OCI-LY3 (cell line): Measurements from ENCODE around the gene TMEM255B.

Source experiments
- H2AFZ ChIP-seq: fragments of 200-600, 300-600 bp; shearing (Covaris generic); 2 replicates; pipeline ENCODE4 v1.6.0; 2014; ENCODE audit warnings: antibody characterized with exemption, low read depth, low read length
- H3K27ac ChIP-seq: fragments of 200-600, 300-600 bp; sonication (generic); 2 replicates; pipeline ENCODE4 v1.5.1; 2014; ENCODE audit warnings: mild to moderate bottlenecking, low read length, moderate library complexity, mixed read lengths
- H3K27me3 ChIP-seq: fragments of 200-600, 300-600 bp; sonication (generic); 2 replicates; pipeline ENCODE4 v1.6.1; 2014; ENCODE audit warnings: low read depth, low read length, mixed read lengths
- H3K36me3 ChIP-seq: fragments of 200-600, 300-600 bp; sonication (generic); replicated peaks from 2 replicates; pipeline ENCODE3; 2014; ENCODE audit warnings: low read depth, low read length, mixed read lengths
- H3K4me1 ChIP-seq: fragments of 300-600, 200-600 bp; sonication (generic); 2 replicates; pipeline ENCODE4 v1.6.1; 2014; ENCODE audit warnings: low read length, mixed read lengths
- H3K4me2 ChIP-seq: fragments of 200-600, 300-600 bp; sonication (generic); 2 replicates; pipeline ENCODE4 v1.6.1; 2014; ENCODE audit warnings: low read length, mixed read lengths
- H3K4me3 ChIP-seq: fragments of 300-600, 200-600 bp; sonication (generic); 2 replicates; pipeline ENCODE4 v1.5.1; 2014; ENCODE audit warnings: antibody characterized with exemption, mild to moderate bottlenecking, low read length, moderate library complexity
- H3K79me2 ChIP-seq: fragments of 300-600, 200-600 bp; shearing (Covaris generic); 2 replicates; pipeline ENCODE4 v1.6.1; 2014; ENCODE audit warnings: mild to moderate bottlenecking, low read length, mixed read lengths
- H3K9ac ChIP-seq: fragments of 300-600, 200-600 bp; shearing (Covaris generic); 2 replicates; pipeline ENCODE4 v1.6.0; 2014; ENCODE audit warnings: mild to moderate bottlenecking, low read length, moderate library complexity
- H3K9me3 ChIP-seq: fragments of 200-600, 300-600 bp; shearing (Covaris generic); 2 replicates; pipeline ENCODE4 v1.6.1; 2014; ENCODE audit warnings: low read length, mixed read lengths; ENCODE audit not compliant: insufficient read depth
- H4K20me1 ChIP-seq: fragments of 200-600, 300-600 bp; sonication (generic); 2 replicates; pipeline ENCODE4 v1.6.1; 2016; ENCODE audit warnings: low read length, mixed read lengths; ENCODE audit not compliant: insufficient read depth
- EZH2phosphoT487 ChIP-seq: fragments of 200-600 bp; shearing (Covaris generic); IDR thresholded peaks from 2 replicates; pipeline ENCODE4 v1.6.1; 2018; ENCODE audit warnings: antibody characterized with exemption, mixed run types, low read depth
- TF ChIP-seq, protein P1 (sequence below): fragments of 200-600, 300-600 bp; sonication (generic); IDR thresholded peaks from 2 replicates; pipeline ENCODE4 v1.5.1; 2014; ENCODE audit warnings: antibody characterized with exemption, low read length, low read depth

The TMEM255B gene

DNA sequence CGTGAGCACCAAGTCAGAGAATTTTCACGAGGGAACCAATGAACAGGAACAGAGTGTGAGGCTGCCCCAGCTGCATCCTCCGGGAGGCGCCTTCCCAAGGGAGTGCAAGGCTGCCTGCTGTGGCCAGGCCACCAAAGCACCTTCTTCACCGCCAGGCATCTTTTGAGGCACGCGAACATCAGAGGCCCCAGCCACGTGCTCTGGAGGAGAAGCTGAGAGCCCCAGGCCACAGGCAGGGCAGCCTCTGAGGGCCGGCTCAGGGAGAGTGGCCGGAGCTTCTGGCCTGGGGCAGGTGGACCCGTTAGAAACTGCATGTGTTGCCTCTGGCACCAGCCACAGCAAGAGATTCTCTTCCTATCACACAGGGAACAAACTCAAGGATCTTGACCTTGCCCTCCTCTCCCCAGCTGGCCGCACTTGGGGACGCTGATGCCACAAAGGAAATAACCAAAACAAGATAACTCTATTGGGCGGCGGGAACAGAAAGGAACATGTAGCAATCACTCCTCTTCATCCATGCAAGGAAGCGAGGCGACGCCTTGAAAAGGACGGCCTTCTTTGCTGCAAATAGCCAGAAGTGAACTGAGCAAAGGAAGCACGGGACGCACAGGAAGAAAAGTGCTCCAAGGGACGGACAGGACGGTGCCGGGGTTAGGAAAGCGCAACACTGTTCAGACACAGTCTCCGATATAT, 85.0 kb downstream of the TMEM255B start:
- Histone ChIP-seq H3K4me2 (no peak overlapping the region), H3K4me3 (no peak overlapping the region), H3K36me3 (no peaks in the 10 kb centered on the region), H3K4me1 (no peaks in the 10 kb centered on the region), H3K27me3 (0 out of 2 replicates have a peak, but pooled peaks cover under 1% of the 10 kb centered on the region), H3K27ac (no peak overlapping the region), H3K9me3 (no peaks in the 10 kb centered on the region), H3K9ac (no peak overlapping the region), H2AFZ (no peak overlapping the region), H3K79me2 (no peaks in the 10 kb centered on the region), H4K20me1 (no peaks in the 10 kb centered on the region)
- TF ChIP-seq, protein P1, sequence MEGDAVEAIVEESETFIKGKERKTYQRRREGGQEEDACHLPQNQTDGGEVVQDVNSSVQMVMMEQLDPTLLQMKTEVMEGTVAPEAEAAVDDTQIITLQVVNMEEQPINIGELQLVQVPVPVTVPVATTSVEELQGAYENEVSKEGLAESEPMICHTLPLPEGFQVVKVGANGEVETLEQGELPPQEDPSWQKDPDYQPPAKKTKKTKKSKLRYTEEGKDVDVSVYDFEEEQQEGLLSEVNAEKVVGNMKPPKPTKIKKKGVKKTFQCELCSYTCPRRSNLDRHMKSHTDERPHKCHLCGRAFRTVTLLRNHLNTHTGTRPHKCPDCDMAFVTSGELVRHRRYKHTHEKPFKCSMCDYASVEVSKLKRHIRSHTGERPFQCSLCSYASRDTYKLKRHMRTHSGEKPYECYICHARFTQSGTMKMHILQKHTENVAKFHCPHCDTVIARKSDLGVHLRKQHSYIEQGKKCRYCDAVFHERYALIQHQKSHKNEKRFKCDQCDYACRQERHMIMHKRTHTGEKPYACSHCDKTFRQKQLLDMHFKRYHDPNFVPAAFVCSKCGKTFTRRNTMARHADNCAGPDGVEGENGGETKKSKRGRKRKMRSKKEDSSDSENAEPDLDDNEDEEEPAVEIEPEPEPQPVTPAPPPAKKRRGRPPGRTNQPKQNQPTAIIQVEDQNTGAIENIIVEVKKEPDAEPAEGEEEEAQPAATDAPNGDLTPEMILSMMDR, result no peak
- TF ChIP-seq EZH2phosphoT487, result no peak

DNA sequence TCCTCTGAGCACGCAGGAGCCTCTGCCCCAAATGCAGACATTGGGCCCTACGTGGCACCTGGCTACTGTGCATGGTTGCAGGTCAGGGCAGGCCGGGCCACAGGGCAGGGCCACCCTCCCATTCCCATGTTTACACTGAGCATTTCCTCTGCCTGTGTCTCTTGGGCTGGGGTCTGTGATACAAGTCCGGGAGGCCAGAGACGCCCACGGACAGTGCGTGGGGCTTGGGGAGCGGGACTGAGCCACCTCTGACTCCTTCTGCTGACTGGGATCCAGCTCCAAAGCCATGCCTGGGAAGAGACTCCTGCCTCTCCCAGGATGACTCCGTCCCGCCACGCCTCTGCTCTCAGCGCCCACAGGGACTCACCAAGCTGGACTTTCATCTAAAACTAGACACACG, 86.0 kb downstream of the TMEM255B start:
- Histone ChIP-seq H3K9me3 (no peaks in the 10 kb centered on the region), H3K9ac (no peak overlapping the region), H3K27ac (no peak overlapping the region), H3K4me3 (no peak overlapping the region), H2AFZ (no peak overlapping the region), H3K79me2 (no peaks in the 10 kb centered on the region), H4K20me1 (no peaks in the 10 kb centered on the region), H3K4me2 (no peak overlapping the region), H3K4me1 (no peaks in the 10 kb centered on the region), H3K27me3 (peaks cover 10% of the 10 kb centered on the region; the same call in 1 of the 2 replicates), H3K36me3 (no peaks in the 10 kb centered on the region)
- TF ChIP-seq, protein P1, result no peak
- no peak for TF ChIP-seq EZH2phosphoT487

DNA sequence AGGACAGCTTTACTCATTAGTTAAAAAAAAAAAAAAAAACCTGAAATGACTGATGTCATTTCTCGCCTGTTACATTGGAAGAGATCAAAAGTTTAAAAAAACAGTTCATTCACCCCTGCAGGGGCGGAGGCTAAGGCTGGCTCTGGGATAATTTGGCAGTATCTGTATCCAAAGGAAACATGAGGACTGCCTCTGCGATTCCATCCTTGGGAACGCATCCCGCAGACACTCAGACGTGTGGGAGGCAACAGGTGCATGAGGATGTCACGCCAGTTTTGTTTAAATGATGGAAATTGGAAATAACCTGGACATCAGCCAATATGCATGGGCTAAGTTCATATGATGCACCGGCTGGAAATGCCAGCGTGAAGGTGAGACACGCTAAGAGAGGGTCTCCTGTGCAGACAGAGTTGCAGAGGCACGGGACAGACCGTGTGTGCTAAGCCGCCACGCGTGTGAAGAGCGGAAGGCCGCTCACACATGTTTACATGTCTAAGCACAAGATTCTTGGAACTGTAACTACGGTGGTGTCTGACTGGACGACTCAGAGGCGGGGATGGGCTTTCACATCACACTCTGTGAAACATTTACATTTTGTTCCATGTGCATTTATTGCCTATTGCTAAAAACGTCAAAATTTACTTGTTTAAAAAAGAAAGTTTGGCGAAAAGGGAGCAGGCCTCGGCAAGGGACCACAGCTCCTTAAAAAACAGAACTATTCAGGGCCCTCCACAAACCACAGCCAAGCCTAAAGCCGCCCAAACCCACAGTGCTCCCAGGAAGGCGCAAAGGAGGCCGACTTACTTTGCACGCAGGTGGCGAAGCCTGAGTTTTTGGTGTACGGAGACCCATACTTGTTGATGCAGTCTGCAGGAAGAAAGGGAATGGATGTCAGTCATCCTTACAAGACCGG, 87.0 kb downstream of the TMEM255B start:
- Histone ChIP-seq H3K27ac (no peak overlapping the region), H3K4me2 (no peak overlapping the region), H2AFZ (no peak overlapping the region), H4K20me1 (no peaks in the 10 kb centered on the region), H3K9me3 (no peaks in the 10 kb centered on the region), H3K79me2 (no peaks in the 10 kb centered on the region), H3K4me3 (no peak overlapping the region), H3K4me1 (no peaks in the 10 kb centered on the region), H3K27me3 (peaks cover 12% of the 10 kb centered on the region; the same call in 1 of the 2 replicates), H3K9ac (no peak overlapping the region), H3K36me3 (no peaks in the 10 kb centered on the region)
- TF ChIP-seq EZH2phosphoT487, result no peak
- TF ChIP-seq, protein P1, result no peak
